ENCODE results near the gene ZSCAN31. TPM values are rescaled to one million over a fixed set of nuclear protein-coding genes. Genes with fewer than 3 reads are reported as not detected.

The ZSCAN31 gene
- total and polyA plus RNA-seq, 9 of the 15 experiments (the other 6 are each of a cell fraction or from before 2014, with no cell fraction given), result 3.9 to 12.1 (median 7.0) TPM

GRCh38 chr6:28351493-28351925 lies 15.6 kb upstream of the ZSCAN31 start (continued):
- TF ChIP-seq ARID1B (IDR thresholded peaks at IDR 0.05) (peak; percentile 75), ZNF175 (CRISPR knock-in tag; IDR thresholded peaks at IDR 0.05; ENCODE audit: low read depth) (no peak), ESRRA (IDR thresholded peaks at IDR 0.05; ENCODE audit: borderline replicate concordance, low read depth) (no peak), MEF2A (IDR thresholded peaks at IDR 0.05; ENCODE audit: control insufficient read depth, low read depth, low read length) (no peak), HNRNPH1 (optimal IDR thresholded peaks at IDR 0.05; ENCODE audit: low read depth, low read length) (no peak), MCM2 (IDR thresholded peaks at IDR 0.05; ENCODE audit: low read depth) (no peak), SREBF1 (IDR thresholded peaks at IDR 0.05; ENCODE audit: borderline replicate concordance, low read depth, low read length) (no peak), CREM (IDR thresholded peaks at IDR 0.05; ENCODE audit: low read depth) (no peak), SRF (CRISPR knock-in tag; IDR thresholded peaks at IDR 0.05) (no peak), MTA2 (IDR thresholded peaks at IDR 0.05; ENCODE audit: low read depth) (peak; percentile 73), MTA3 (IDR thresholded peaks at IDR 0.05; ENCODE audit: borderline replicate concordance) (no peak), ZNF384 (IDR thresholded peaks at IDR 0.05; ENCODE audit: low read depth, low read length) (no peak), MIER1 (IDR thresholded peaks at IDR 0.05; ENCODE audit: low read depth) (peak; percentile 75; the same call in 1 of the 2 replicates), RNF219 (CRISPR knock-in tag; IDR thresholded peaks at IDR 0.05) (no peak), RBM15 (IDR thresholded peaks at IDR 0.05; ENCODE audit: insufficient read depth, low read length) (no peak), ZNF766 (CRISPR knock-in tag; conservative IDR thresholded peaks at IDR 0.05) (no peak), NONO (IDR thresholded peaks at IDR 0.05; ENCODE audit: low read depth in 2 of 2, low read length in 1 of 2) (no peak), TRIM25 (IDR thresholded peaks at IDR 0.05; ENCODE audit: borderline replicate concordance) (peak; percentile 99)
- TF ChIP-seq, protein P1, sequence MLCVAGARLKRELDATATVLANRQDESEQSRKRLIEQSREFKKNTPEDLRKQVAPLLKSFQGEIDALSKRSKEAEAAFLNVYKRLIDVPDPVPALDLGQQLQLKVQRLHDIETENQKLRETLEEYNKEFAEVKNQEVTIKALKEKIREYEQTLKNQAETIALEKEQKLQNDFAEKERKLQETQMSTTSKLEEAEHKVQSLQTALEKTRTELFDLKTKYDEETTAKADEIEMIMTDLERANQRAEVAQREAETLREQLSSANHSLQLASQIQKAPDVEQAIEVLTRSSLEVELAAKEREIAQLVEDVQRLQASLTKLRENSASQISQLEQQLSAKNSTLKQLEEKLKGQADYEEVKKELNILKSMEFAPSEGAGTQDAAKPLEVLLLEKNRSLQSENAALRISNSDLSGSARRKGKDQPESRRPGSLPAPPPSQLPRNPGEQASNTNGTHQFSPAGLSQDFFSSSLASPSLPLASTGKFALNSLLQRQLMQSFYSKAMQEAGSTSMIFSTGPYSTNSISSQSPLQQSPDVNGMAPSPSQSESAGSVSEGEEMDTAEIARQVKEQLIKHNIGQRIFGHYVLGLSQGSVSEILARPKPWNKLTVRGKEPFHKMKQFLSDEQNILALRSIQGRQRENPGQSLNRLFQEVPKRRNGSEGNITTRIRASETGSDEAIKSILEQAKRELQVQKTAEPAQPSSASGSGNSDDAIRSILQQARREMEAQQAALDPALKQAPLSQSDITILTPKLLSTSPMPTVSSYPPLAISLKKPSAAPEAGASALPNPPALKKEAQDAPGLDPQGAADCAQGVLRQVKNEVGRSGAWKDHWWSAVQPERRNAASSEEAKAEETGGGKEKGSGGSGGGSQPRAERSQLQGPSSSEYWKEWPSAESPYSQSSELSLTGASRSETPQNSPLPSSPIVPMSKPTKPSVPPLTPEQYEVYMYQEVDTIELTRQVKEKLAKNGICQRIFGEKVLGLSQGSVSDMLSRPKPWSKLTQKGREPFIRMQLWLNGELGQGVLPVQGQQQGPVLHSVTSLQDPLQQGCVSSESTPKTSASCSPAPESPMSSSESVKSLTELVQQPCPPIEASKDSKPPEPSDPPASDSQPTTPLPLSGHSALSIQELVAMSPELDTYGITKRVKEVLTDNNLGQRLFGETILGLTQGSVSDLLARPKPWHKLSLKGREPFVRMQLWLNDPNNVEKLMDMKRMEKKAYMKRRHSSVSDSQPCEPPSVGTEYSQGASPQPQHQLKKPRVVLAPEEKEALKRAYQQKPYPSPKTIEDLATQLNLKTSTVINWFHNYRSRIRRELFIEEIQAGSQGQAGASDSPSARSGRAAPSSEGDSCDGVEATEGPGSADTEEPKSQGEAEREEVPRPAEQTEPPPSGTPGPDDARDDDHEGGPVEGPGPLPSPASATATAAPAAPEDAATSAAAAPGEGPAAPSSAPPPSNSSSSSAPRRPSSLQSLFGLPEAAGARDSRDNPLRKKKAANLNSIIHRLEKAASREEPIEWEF (CRISPR knock-in tag; IDR thresholded peaks at IDR 0.05), result no peak

All from K562 (cell line).